ENCODE measurements around the gene PSMC3. TPM values are rescaled to one million over a fixed set of nuclear protein-coding genes. Genes with fewer than 3 reads are reported as not detected.

PSMC3 gene
- total RNA-seq, 1 donor from 2014 or later: 34.8 TPM

DNA sequence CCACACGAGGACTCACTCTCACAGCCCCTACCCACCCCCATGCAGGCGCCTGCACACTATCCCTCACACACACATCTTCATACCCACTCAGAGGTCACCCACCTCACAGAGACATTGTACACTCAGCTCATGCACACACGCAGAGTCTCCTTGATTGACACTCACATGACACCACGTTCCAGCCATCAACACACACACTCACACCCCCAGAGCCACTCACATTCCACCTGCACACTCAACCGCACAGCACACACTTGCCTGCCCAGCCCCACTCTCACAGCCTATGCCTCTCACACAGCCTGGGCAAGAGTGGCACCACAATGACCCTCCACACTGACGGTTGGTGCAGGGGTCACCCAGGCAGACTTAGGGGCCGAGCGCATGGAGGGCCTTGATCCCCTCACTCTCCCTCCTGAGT lies 50.1 kb downstream of the PSMC3 start:
- H3K27me3 ChIP-seq: no peaks in the 10 kb centered on the region
- TF ChIP-seq, protein P1, sequence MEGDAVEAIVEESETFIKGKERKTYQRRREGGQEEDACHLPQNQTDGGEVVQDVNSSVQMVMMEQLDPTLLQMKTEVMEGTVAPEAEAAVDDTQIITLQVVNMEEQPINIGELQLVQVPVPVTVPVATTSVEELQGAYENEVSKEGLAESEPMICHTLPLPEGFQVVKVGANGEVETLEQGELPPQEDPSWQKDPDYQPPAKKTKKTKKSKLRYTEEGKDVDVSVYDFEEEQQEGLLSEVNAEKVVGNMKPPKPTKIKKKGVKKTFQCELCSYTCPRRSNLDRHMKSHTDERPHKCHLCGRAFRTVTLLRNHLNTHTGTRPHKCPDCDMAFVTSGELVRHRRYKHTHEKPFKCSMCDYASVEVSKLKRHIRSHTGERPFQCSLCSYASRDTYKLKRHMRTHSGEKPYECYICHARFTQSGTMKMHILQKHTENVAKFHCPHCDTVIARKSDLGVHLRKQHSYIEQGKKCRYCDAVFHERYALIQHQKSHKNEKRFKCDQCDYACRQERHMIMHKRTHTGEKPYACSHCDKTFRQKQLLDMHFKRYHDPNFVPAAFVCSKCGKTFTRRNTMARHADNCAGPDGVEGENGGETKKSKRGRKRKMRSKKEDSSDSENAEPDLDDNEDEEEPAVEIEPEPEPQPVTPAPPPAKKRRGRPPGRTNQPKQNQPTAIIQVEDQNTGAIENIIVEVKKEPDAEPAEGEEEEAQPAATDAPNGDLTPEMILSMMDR (IDR thresholded peaks at IDR 0.05): no peak
- no peak overlapping the region for H3K27ac ChIP-seq
- peak overlapping the region in 1 of 2 donors; percentile 30 for H3K4me3 ChIP-seq
- peaks cover 0 to 3% of the 10 kb centered on the region in 2 donors for H3K4me1 ChIP-seq
- no peaks in the 10 kb centered on the region for H3K9me3 ChIP-seq
- H3K36me3 ChIP-seq: no peaks in the 10 kb centered on the region
- no peak for DNase-seq (ENCODE audit: low spot score in 2 of 2)
- intact Hi-C loops (cut with DNase I): no loop called here

DNA sequence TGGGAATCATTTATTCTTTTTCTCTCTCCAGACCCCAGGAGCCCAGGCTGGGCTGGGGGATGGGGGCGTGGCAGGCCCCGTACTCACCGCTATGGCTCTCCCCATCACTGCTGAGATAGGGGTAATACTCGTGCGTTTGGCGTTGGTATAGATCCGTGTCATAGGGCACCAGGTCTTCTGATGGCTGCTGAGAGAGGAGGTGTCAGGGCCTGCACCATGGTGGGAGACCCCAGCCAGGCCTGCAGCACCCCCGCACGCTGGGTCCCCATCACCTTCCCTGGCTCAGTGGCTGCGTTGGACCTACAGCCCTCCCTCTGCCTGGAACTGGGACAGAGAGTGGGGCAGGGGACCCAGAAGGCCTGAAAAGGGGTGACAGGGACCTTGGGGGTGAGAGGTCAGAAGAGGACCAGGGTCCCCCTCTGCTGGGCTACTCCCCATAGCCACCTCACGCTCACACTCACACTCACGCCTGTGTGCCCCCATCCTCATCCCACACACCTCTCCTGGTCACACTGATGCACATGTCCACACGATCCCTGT lies 50.6 kb downstream of the PSMC3 start:
- peak overlapping the region in 1 of 2 donors; percentile 30 for H3K4me3 ChIP-seq
- intact Hi-C loops (cut with DNase I): no loop called here
- no peaks in the 10 kb centered on the region for H3K27me3 ChIP-seq
- no peak overlapping the region for H3K27ac ChIP-seq
- TF ChIP-seq, protein P1 (IDR thresholded peaks at IDR 0.05): no peak
- H3K9me3 ChIP-seq: no peaks in the 10 kb centered on the region
- no peak for DNase-seq (ENCODE audit: low spot score in 2 of 2)
- H3K36me3 ChIP-seq: no peaks in the 10 kb centered on the region
- peaks cover 0 to 3% of the 10 kb centered on the region in 2 donors for H3K4me1 ChIP-seq

DNA sequence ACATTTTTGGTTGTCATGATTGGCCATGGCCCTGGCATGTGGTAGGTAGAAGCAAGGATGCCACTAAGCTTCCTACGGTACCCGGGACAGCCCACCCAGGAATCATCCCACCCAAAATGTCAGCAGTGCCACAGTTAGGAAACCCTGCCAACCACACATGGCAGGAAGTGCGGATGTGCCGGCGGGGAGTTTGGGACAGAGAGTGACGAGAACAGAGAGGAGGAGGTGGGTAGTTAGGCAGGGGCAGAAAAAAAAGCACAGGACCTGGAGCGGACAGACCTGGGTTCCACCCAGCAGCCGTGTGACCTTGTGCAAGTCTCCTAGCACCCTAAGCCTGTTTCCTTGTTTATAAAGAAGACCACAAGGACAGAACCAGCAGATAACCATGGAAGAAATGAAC lies 51.2 kb downstream of the PSMC3 start:
- peaks cover 0 to 3% of the 10 kb centered on the region in 2 donors for H3K4me1 ChIP-seq
- H3K4me3 ChIP-seq: peak overlapping the region in 1 of 2 donors; percentile 30
- no peak overlapping the region for H3K27ac ChIP-seq
- TF ChIP-seq, protein P1 (IDR thresholded peaks at IDR 0.05): no peak
- H3K27me3 ChIP-seq: no peaks in the 10 kb centered on the region
- DNase-seq (ENCODE audit: low spot score in 2 of 2): no peak
- H3K36me3 ChIP-seq: no peaks in the 10 kb centered on the region
- intact Hi-C loops (cut with DNase I): no loop called here
- no peaks in the 10 kb centered on the region for H3K9me3 ChIP-seq

DNA sequence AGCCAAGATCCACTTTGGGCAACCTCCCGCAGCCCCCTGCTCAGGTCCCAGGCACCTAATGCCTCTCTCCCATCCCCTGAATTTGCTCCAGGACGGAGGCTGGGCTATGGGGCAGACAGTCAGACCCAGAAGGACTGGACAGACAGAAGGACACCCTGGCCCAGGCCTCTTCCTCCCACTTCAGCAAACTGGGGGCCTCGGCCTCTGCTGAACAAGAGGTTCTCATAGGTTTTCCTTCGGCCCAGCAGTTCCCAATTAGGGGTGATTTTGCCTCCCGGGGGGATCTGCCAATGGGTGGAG lies 51.6 kb downstream of the PSMC3 start:
- H3K4me3 ChIP-seq: no peak overlapping the region
- no peak overlapping the region for H3K27ac ChIP-seq
- H3K4me1 ChIP-seq: peaks cover 0 to 3% of the 10 kb centered on the region in 2 donors
- intact Hi-C loops (cut with DNase I): loop anchor here (1.0 kb wide), 3 partner anchors 26 to 80 kb away; partner anchors contain the start of gene SLC39A13
- no peaks in the 10 kb centered on the region for H3K9me3 ChIP-seq
- no peaks in the 10 kb centered on the region for H3K36me3 ChIP-seq
- no peak for DNase-seq (ENCODE audit: low spot score in 2 of 2)
- H3K27me3 ChIP-seq: no peaks in the 10 kb centered on the region
- TF ChIP-seq, protein P1 (IDR thresholded peaks at IDR 0.05): no peak

DNA sequence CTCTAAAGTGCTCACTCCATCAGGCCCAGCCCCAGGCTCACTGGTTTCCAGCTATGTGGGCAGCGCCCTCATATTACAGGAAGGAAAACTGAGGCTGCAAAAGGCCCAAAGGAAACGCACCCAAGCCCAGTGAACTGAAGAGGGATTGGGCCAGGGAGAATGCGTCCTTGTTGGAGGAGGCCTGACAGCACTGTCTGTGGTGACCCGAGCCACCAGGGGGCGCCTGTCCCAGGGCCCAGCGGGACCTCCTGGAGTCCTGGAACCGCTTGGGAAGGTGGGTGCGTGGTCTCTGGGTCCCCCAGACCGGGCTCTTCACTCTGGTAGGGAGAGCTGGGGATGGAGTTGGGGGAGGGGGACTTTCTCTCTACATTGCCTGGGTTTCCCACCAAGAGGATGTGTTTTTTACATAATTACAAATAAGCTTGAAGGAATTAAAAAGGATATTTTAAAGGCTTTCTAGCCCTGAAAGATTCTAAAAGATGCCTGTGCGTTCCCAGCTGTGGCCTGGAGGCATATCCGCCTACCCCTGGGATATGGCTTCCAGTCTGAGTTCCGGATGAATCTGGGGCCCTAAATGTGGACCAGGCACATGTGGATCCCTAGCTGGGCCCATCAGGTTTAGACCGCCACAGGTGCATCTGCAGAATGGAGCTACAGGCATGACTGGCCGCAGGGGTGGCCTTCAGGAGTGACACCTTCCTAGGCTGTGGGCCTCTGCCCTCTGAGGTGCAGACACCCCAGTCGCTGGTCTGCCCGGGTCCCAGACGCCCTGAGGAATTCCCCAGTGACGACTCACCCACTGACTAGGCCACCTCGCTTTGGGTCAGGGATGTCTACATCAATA lies 52.1 kb downstream of the PSMC3 start:
- peak in 1 of 2 donors; percentile 91 for DNase-seq (ENCODE audit: low spot score in 2 of 2)
- TF ChIP-seq, protein P1 (IDR thresholded peaks at IDR 0.05): peak; percentile 78 to 96 (median 92)
- Histone ChIP-seq H3K4me1 (peaks cover 0 to 3% of the 10 kb centered on the region in 2 donors), H3K27ac (peak overlapping the region in 1 of 2 donors; percentile 3), H3K36me3 (no peaks in the 10 kb centered on the region), H3K27me3 (no peaks in the 10 kb centered on the region), H3K4me3 (no peak overlapping the region), H3K9me3 (no peaks in the 10 kb centered on the region)
- intact Hi-C loops (cut with DNase I): loop anchor here (1.0 kb wide), 3 partner anchors 26 to 80 kb away; partner anchors contain the start of gene SLC39A13
